Testis (tissue), 3 donors: ENCODE results near the gene FILIP1. TPM values are rescaled to one million over a fixed set of nuclear protein-coding genes. Genes with fewer than 3 reads are reported as not detected.

Source experiments
- DNase-seq: peaks from one replicate; pipeline ENCODE4 v3.0.0-alpha.2; 2019
- H3K27ac ChIP-seq, 2 donors: fragments of 200-600 bp; sonication (generic); one replicate each; pipeline ENCODE4 v1.5.1; 2019
- H3K27me3 ChIP-seq: fragments of 200-600 bp; sonication (generic); one replicate; pipeline ENCODE4 v1.5.1; 2019
- H3K36me3 ChIP-seq: fragments of 200-600 bp; sonication (generic); one replicate; pipeline ENCODE4 v1.5.1; 2017; ENCODE audit warnings: low read depth; ENCODE audit errors: missing control alignments
- H3K4me1 ChIP-seq: fragments of 200-600 bp; sonication (generic); one replicate; pipeline ENCODE4 v1.5.1; 2019
- H3K4me3 ChIP-seq, 2 donors: fragments of 200-600 bp; sonication (generic); one replicate each; pipeline ENCODE4 v1.5.1; 2017 to 2019
- H3K9me3 ChIP-seq: fragments of 200-600 bp; sonication (generic); one replicate; pipeline ENCODE4 v1.5.1; 2017
- CTCF ChIP-seq, 3 experiments: fragments of 450-650 bp in 2 of 3; fragments of 200-600 bp in 1 of 3; sonication (generic) in 1 of 3; IDR thresholded peaks; one replicate each; pipeline ENCODE4 v1.5.1; 2016 to 2019; ENCODE audit warnings: antibody characterized with exemption in 3 of 3, mild to moderate bottlenecking in 2 of 3, moderate library complexity in 1 of 3
- POLR2A ChIP-seq: fragments of 450-650 bp; IDR thresholded peaks from one replicate; pipeline ENCODE4 v1.6.1; 2017; ENCODE audit warnings: antibody characterized with exemption, mild to moderate bottlenecking, moderate library complexity
- WGBS, 2 donors: methylation state at CpG; one replicate each; pipeline ENCODE4 v1.1.5; 2018; 5-methylcytosine and 5-hydroxymethylcytosine counted together
- intact Hi-C: fragments of 100-400 bp; cut with DNase I; formaldehyde crosslinking; loops from one replicate; pipeline ENCODE4 v1.15.1; 2023; ENCODE audit warnings: low total_unique reads
- polyA plus RNA-seq: library from polyadenylated mRNA; stranded (reverse); fragments of 350-450 nt; fragmentation: Illumina TruSeq; extraction: RNeasy Lipid Tissue Mini Kit (QIAGEN cat#74804); gene quantifications from one replicate; pipeline ENCODE4 v1.2.3, GENCODE V29; 2014; ENCODE audit warnings: low read depth, low replicate concordance; ENCODE audit not compliant: insufficient read depth
- total RNA-seq, 2 donors: library from RNA; depleted of rRNA; stranded (reverse); fragments of >200 nt; gene quantifications; one replicate each; pipeline ENCODE4 v1.2.3, GENCODE V29; 2016

FILIP1 gene
- total and polyA plus RNA-seq, 3 donors from 2014 or later = 2.0 to 3.1 (median 2.7) TPM

GRCh38 chr6:75262716-75263400 is 230.7 kb downstream of the FILIP1 start:
- no peaks in the 10 kb centered on the region for H3K36me3 ChIP-seq
- intact Hi-C loops = loop anchor here (10.0 kb wide), 1 partner anchor 262 kb away; no protein-coding TSS in a partner anchor
- H3K4me3 ChIP-seq = no peak overlapping the region
- WGBS, 2 donors = 87% methylated on average over 4 of the region's 4 CpGs
- no peak for DNase-seq
- no peak for TF ChIP-seq CTCF (IDR thresholded peaks at IDR 0.05)
- TF ChIP-seq POLR2A = no peak
- H3K4me1 ChIP-seq = peaks cover 7% of the 10 kb centered on the region
- H3K27me3 ChIP-seq = no peaks in the 10 kb centered on the region
- no peaks in the 10 kb centered on the region for H3K9me3 ChIP-seq
- no peak overlapping the region for H3K27ac ChIP-seq

GRCh38 chr6:75261299-75261698 is 232.3 kb downstream of the FILIP1 start:
- no peaks in the 10 kb centered on the region for H3K9me3 ChIP-seq
- no peaks in the 10 kb centered on the region for H3K36me3 ChIP-seq
- DNase-seq = no peak
- TF ChIP-seq POLR2A (no peak), CTCF (IDR thresholded peaks at IDR 0.05) (no peak)
- no peak overlapping the region for H3K4me3 ChIP-seq
- intact Hi-C loops = loop anchor here (10.0 kb wide), 1 partner anchor 264 kb away; no protein-coding TSS in a partner anchor
- no peaks in the 10 kb centered on the region for H3K27me3 ChIP-seq
- H3K27ac ChIP-seq = no peak overlapping the region
- 100% methylated on average over 1 of the region's 1 CpG for WGBS, 2 donors
- H3K4me1 ChIP-seq = no peaks in the 10 kb centered on the region

DNA sequence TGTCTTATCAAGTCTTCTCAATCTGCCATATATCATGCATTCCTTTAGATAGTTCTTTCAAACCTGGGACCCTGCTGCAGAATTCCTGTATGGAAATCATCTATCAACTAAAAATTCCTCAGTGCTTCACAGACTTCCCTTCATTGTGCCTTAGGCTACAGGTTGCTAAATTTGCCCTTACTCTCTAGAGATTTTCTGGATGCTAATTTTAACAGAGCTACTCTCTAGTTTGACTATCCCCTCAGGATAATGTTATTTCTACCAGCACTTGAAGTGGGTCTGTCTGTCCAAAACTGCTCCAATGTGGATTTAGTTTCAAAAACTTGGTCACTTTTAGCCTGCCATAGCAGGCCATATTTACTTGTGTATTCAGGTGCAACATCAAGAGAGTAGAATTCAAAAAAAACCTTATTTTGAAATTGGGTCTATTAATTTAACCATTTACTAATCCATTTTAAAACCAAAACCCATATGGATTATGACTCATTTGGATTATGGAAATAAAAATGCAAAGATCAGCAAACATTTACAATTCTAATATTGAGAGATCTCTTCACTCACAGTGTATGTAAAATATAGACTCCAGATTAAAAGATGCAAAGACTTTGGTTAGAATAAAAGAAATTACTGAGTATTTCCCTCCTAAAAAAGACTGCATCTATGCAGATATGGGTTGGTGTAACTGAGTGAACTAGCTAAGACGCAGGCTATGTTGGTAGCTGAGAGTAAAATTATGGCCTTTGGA is 236.1 kb downstream of the FILIP1 start:
- no peak for TF ChIP-seq POLR2A
- no peak for TF ChIP-seq CTCF (IDR thresholded peaks at IDR 0.05)
- Histone ChIP-seq H3K36me3 (no peaks in the 10 kb centered on the region), H3K27me3 (no peaks in the 10 kb centered on the region), H3K27ac (no peak overlapping the region), H3K9me3 (no peaks in the 10 kb centered on the region), H3K4me3 (no peak overlapping the region), H3K4me1 (no peaks in the 10 kb centered on the region)
- whole genome bisulfite sequencing, 2 donors = 95 to 97% methylated on average over 1 of the region's 1 CpG
- intact Hi-C loops = no loop called here
- no peak for DNase-seq

DNA sequence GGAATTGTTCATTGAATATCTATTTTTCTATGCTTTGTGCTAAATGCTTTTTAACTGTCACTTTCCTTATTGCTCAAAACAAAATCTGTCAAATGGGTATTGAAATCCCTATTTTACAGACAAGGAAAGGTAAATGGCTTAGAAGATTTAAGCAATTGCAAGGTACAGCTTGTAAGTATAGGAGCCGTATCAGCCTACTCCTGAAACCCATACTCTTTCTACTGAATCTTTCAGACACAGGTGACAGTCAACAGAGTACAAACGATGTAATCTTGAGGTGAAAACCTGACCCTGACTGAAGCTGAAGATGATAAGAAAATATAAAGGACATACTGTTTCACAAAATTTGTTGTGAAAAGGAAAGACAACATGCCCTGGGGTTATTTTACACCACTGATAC is 243.0 kb downstream of the FILIP1 start:
- no peak for TF ChIP-seq POLR2A
- no peak for TF ChIP-seq CTCF (IDR thresholded peaks at IDR 0.05)
- intact Hi-C loops = no loop called here
- 65 to 72% methylated on average over 2 of the region's 2 CpGs for WGBS, 2 donors

More for the DNA sequence above, 243.0 kb downstream of the FILIP1 start:
- no peak overlapping the region for H3K4me3 ChIP-seq
- DNase-seq = no peak
- H3K4me1 ChIP-seq = no peaks in the 10 kb centered on the region
- H3K9me3 ChIP-seq = no peaks in the 10 kb centered on the region
- H3K36me3 ChIP-seq = no peaks in the 10 kb centered on the region
- no peak overlapping the region for H3K27ac ChIP-seq
- no peaks in the 10 kb centered on the region for H3K27me3 ChIP-seq
